Mucosa of stomach (tissue), 1 donor: ENCODE data around the gene DPYD.

Experiments used
- H3K27me3 ChIP-seq: one replicate; pipeline ENCODE4 v1.7.0; 2013; ENCODE audit warnings: mild to moderate bottlenecking, low read length; ENCODE audit not compliant: control insufficient read depth, insufficient read depth
- H3K36me3 ChIP-seq: one replicate; pipeline ENCODE4 v1.7.0; 2013; ENCODE audit warnings: low read length; ENCODE audit not compliant: control insufficient read depth, insufficient read depth
- H3K4me1 ChIP-seq: one replicate; pipeline ENCODE4 v1.7.0; 2013; ENCODE audit warnings: mild to moderate bottlenecking, low read length; ENCODE audit not compliant: control insufficient read depth, insufficient read depth
- H3K4me3 ChIP-seq: one replicate; pipeline ENCODE4 v1.7.0; 2013; ENCODE audit warnings: low read length
- H3K9ac ChIP-seq: one replicate; pipeline ENCODE4 v1.7.0; 2013; ENCODE audit warnings: mild to moderate bottlenecking, low read length, moderate library complexity
- H3K9me3 ChIP-seq: one replicate; pipeline ENCODE4 v1.7.0; 2013; ENCODE audit warnings: mild to moderate bottlenecking, low read length, moderate library complexity; ENCODE audit not compliant: control insufficient read depth
- donor health status: Pancreatic carcinoma.

Gene DPYD

DNA sequence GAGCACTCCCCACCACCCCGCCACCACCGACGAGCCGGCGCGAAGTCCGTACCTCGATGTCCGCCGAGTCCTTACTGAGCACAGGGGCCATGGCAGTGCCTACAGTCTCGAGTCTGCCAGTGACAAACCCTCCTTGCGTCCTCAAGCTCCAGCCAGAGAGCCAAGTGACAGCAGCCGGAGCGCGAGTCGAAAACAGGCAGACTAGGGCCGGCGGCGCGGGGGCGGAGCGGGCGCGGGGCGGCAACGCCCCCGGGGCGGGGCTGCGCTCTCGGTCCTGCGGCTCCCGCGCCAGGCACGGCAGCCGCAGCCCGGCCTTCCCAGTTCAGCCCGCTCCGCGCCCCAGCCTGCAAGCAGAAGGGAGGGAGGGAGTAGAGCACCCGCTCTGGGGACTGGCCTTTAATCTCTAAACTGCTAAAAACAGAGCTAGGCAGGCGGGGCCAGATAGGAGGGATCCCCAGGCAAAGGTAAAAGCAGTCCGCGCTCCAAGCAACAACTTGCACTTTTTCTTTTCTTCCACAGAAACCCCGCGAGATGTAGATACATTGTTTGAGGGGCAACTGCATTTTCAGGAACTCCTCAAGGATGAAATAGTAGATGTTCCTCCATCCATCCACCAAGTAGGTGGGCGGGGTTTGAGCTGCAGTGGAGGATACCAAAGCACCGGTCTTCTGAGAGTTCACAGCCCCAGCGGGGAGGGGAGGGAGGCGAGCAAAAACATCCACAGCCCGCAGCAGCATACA lies at the start of gene DPYD:
Gene DPYD, minus strand, starts transcription at position 203 of the 740 bp plus-strand sequence. Its CDS starts 112 bp downstream, at position 91.
- no peaks in the 10 kb centered on the region for H3K4me1 ChIP-seq
- H3K27me3 ChIP-seq = no peaks in the 10 kb centered on the region
- H3K36me3 ChIP-seq = no peaks in the 10 kb centered on the region
- peak within 1 kb of the TSS; percentile 88 for H3K4me3 ChIP-seq
- peak within 1 kb of the TSS; percentile 80 for H3K9ac ChIP-seq
- no peaks in the 10 kb centered on the region for H3K9me3 ChIP-seq

DNA sequence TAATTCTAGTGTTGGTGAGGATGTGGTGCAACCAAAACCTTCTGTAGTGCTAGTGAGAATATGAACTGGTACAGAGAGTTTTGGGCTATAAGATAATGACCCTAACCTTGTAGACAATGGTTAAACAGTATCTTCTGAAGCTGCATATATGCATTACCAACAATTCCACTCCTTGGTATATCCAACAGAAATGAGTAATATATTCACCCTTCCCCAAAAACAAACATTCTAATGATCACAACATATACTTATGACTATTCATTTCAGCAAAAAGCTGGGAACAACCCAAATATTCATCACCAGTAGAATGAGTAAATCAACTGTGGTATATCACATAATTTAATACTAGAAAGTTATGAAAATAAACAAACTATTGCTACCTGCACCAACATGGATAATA lies 39.6 kb upstream of the DPYD start:
- no peaks in the 10 kb centered on the region for H3K27me3 ChIP-seq
- H3K9me3 ChIP-seq = no peaks in the 10 kb centered on the region
- H3K4me3 ChIP-seq = no peak overlapping the region
- H3K36me3 ChIP-seq = no peaks in the 10 kb centered on the region
- no peak overlapping the region for H3K9ac ChIP-seq
- no peaks in the 10 kb centered on the region for H3K4me1 ChIP-seq

DNA sequence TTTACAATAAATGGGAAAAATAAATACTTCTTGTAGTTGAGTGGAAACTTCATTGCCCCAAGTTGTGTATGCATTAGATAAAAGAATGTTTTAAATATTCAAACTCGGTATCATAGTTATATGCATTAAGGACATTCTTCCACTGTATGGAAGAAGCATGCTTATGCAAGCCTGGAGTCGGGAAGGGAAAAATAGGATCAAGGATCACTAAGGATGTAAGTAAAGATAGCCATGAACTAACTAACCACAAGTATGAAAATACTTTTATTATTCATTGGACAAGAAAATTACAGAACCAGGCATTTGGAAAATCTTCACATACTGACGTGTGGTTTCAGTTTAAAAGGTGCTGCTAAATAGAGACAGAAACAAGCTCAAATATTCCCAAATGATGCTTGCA lies 26.9 kb upstream of the DPYD start:
- Histone ChIP-seq H3K9me3 (no peaks in the 10 kb centered on the region), H3K9ac (no peak overlapping the region), H3K4me1 (no peaks in the 10 kb centered on the region), H3K27me3 (no peaks in the 10 kb centered on the region), H3K36me3 (no peaks in the 10 kb centered on the region), H3K4me3 (no peak overlapping the region)

DNA sequence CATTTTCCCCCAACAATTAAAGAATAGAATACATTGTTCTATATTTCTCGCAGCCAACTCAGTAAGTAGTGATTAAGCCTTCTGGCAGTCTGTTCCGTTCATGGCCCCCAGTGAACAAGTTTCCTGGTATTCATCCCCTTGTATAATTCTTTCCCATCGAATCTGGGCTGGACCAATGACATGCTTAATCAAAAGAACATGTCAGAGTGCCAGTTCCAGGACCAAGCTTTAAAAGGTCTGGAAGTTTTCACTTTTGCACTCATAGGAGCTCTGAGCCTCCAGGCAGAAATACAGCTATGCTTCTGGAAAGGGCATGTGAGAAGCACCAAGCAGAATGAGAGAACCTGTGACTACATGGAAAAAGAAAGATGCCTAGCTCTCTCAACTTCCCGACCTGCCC lies 22.5 kb upstream of the DPYD start:
- H3K9me3 ChIP-seq = no peaks in the 10 kb centered on the region
- H3K27me3 ChIP-seq = no peaks in the 10 kb centered on the region
- no peak overlapping the region for H3K9ac ChIP-seq
- H3K4me1 ChIP-seq = no peaks in the 10 kb centered on the region
- H3K36me3 ChIP-seq = no peaks in the 10 kb centered on the region
- no peak overlapping the region for H3K4me3 ChIP-seq

DNA sequence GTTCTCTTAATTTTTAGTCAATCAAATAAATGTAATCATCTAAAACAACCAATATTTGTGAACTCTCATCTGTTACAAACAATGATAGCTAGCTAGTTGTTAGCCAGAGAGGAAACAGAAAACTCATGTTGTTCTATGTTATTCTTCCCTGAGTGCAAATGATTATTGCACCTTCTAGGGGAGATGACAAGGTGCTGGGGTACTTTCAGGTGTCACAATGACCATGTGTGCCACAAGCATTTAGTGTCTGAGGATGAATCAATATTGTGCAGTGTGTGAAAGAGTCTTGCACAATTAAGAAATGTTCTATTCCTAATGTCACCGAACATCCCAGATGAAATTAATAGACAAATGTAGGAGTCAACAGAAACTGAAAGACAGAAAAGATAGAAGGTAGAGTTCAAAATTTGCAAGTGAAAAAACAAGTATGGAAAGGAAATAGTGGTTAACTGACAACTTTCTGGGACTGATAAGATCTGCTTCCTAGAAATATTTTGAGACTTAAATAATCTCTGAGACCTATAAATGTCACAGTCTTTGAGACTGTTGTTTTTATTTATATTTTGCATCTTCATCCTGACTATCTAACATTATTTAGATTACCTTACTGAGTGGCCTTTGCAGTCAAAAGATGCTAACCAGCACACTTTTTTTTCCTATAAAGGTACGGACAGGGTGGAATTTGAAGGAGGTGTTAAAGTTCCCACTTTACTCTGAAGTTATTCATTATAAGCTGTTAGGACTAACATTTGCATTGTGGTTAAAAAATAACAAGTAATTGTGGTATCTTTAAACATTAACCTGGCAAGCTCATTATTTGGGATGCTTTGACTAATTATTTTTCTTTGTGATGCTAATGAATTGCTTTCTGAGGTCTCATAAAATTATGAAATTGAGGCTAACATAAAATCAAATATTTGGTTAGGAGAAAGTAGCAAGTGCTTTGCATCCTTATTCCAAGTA lies 21.6 kb upstream of the DPYD start:
- H3K4me3 ChIP-seq = no peak overlapping the region
- H3K4me1 ChIP-seq = no peaks in the 10 kb centered on the region
- no peaks in the 10 kb centered on the region for H3K36me3 ChIP-seq
- no peaks in the 10 kb centered on the region for H3K9me3 ChIP-seq
- no peaks in the 10 kb centered on the region for H3K27me3 ChIP-seq
- H3K9ac ChIP-seq = no peak overlapping the region

DNA sequence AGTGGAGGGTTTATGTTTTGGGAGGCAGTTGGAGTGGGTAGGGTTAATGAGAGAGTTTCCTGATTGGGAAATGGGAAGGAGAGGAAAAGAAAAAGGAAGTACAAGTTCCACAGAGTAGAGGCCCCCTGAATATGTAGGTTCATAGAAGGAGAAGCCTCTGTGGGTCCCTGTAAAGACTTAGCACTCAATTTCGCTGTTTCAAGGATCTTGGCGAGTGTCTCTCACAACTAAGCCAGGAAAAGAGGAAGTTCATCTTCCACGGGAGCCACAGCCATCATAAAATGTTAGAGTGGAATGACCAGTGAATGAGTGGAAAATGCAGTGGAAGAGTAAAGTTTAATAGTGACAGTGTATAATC lies 17.4 kb upstream of the DPYD start:
- no peak overlapping the region for H3K9ac ChIP-seq
- no peak overlapping the region for H3K4me3 ChIP-seq
- no peaks in the 10 kb centered on the region for H3K9me3 ChIP-seq
- H3K27me3 ChIP-seq = no peaks in the 10 kb centered on the region
- no peaks in the 10 kb centered on the region for H3K36me3 ChIP-seq
- H3K4me1 ChIP-seq = no peaks in the 10 kb centered on the region

DNA sequence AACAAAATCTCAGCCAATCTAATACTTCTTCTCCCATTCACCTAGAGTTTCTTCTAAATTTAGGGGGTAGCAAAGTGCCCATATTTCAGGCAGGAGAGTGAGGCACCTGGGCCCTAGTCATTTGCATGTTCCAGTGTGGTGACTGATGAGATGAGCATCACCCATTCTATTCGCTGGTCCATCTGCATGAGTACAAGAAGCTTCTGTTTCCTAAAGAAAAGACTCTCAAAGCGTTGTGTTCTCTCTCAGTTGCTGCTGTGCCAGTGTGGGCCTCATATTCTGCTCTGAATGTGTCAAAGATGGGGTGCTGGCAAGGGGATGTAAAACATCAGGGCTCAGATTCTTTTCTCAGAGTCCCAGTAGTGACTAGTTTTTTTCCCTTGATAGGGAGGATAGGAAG lies 16.1 kb upstream of the DPYD start:
- Histone ChIP-seq H3K4me3 (no peak overlapping the region), H3K4me1 (no peaks in the 10 kb centered on the region), H3K9me3 (no peaks in the 10 kb centered on the region), H3K9ac (no peak overlapping the region), H3K36me3 (no peaks in the 10 kb centered on the region), H3K27me3 (no peaks in the 10 kb centered on the region)

DNA sequence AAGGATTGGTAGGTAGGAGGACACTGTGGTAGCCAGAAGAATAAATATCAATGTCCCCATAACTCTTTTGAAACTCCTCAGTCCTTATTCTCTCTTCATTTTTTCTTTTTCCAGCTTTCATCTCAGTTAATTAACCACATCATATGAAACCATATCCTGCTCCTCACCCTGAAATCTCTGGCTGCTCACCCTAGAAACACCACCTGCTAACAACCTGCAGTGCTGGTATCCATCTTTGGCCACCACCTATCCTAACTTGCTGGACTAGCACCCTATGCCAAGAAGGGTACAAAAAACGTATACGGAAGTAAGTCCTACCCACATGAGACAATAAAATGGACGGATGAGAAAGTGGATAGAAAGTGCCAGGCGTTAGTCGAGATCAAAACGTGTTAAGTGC lies 13.7 kb upstream of the DPYD start:
- Histone ChIP-seq H3K9ac (no peak overlapping the region), H3K9me3 (no peaks in the 10 kb centered on the region), H3K4me1 (no peaks in the 10 kb centered on the region), H3K36me3 (no peaks in the 10 kb centered on the region), H3K27me3 (no peaks in the 10 kb centered on the region), H3K4me3 (no peak overlapping the region)

DNA sequence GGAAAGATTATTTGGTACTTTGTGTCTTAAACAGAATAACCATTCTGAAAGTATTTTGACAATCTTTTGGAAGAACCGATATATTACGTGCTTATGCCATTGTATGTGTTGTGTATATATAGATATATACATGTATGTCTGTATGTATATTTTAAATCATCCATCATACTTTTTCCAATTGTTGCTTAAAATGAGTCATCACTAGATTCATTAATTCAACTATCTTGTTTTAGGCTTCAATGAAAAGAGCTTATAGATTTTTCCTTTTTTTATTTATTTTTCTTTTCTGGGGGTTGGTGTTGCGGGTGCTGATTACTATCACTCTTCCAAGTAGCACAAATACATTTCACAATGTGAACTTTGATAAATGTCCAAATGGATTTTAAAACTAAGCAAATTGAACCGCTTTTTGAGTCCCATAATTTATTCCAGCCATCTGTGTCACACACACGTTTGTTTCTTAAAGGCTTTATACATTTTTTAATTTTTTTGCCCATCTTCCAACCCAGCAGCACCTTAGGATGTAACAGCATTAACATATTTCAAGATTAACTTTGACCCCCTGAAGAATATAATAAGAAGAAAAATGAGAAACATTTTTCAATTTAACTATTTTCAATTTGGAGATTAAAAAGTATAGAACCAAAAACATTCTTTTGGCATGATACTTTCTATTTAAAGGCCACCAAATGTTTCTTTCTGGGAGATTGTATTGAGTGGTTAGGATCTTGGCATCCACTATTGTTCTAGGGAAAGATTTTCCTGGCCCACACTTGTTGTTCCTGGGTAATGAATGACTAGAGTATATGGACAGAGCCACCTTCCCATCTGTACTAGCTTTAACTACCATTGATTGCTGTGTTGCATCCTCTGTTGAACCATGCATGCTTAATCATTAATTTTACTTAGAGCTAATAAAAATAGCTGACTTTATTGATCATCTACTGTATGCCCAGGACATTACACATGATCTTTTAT lies 9.3 kb upstream of the DPYD start:
- no peak overlapping the region for H3K9ac ChIP-seq
- H3K4me1 ChIP-seq = no peaks in the 10 kb centered on the region
- no peak overlapping the region for H3K4me3 ChIP-seq
- no peaks in the 10 kb centered on the region for H3K27me3 ChIP-seq
- no peaks in the 10 kb centered on the region for H3K36me3 ChIP-seq
- H3K9me3 ChIP-seq = no peaks in the 10 kb centered on the region

DNA sequence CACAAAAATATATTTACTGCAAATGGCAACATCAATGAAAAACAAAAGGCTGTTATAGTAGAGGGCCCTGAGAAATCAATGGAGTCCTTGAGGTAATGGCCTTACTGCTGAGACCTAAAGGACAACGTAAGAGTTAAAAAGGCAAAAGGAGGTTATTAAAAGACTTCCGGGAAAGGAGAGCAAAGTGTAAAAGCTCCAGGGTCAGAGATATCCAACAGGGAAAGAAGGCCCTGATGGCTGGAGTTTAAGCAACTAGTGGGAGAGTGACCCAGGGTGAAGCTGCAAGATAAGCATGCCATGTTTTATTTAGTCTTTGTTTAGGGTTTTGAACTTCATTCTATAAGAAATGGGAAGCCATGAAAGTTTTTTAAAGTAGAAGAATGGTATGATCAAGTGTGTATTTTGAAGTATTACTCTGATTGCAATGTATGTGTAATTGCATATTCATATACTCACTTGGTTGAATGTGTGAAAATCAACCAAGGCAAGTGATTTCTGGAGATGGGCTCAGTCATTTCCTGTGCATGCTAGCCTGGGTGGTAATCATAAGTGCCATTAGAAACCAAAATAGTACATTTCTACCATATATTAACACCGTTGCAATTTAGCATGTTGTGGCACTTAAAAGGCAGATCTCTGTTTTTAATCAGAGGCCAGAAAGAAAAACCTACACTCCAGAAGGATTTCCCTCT lies 5.3 kb upstream of the DPYD start:
- Histone ChIP-seq H3K9ac (no peak overlapping the region), H3K36me3 (no peaks in the 10 kb centered on the region), H3K27me3 (no peaks in the 10 kb centered on the region), H3K4me1 (no peaks in the 10 kb centered on the region), H3K4me3 (no peak overlapping the region), H3K9me3 (no peaks in the 10 kb centered on the region)

DNA sequence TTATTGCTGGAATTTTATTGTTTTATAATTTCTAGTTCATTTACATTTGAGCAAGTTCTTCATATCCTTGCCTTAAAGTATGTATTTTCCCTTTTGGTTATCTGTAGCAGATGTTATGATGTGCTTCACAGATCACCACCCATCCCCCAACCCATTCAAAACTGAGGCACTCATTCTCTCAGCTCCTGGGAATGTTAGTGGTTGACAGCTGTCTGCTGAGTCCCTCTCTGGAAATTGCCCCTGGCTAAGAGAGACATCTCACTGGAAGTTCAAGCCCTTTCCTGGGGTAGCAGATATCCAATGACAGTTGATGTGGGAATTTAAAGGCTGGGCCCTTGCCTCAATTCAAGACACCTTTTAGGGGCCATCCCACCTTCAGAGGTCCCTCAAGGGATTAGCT lies 4.3 kb upstream of the DPYD start:
- no peaks in the 10 kb centered on the region for H3K27me3 ChIP-seq
- no peaks in the 10 kb centered on the region for H3K36me3 ChIP-seq
- no peak overlapping the region for H3K9ac ChIP-seq
- H3K4me1 ChIP-seq = no peaks in the 10 kb centered on the region
- no peak overlapping the region for H3K4me3 ChIP-seq
- no peaks in the 10 kb centered on the region for H3K9me3 ChIP-seq
